Keratinocyte (primary cell): Measurements from ENCODE around the gene CALHM6.

Experiments used
- EZH2 ChIP-seq: IDR thresholded peaks from one replicate; pipeline ENCODE4 v1.6.1; 2012; ENCODE audit warnings: inconsistent platforms, mild to moderate bottlenecking, low read length, moderate library complexity
- TF ChIP-seq, protein P1 (sequence below), 3 experiments: IDR thresholded peaks in 1 of 3; conservative IDR thresholded peaks in 1 of 3; optimal IDR thresholded peaks in 1 of 3; 2 replicates in 2 of 3; 3 replicates in 1 of 3; pipeline versions ENCODE3 to v1.5.1; 2011; ENCODE audit warnings: low read length in 3 of 3, mild to moderate bottlenecking in 3 of 3, moderate library complexity in 2 of 3, control low read depth in 1 of 3, inconsistent platforms in 1 of 3; ENCODE audit not compliant: insufficient read depth in 2 of 3; ENCODE audit errors: extremely low read depth in 1 of 3

DNA sequence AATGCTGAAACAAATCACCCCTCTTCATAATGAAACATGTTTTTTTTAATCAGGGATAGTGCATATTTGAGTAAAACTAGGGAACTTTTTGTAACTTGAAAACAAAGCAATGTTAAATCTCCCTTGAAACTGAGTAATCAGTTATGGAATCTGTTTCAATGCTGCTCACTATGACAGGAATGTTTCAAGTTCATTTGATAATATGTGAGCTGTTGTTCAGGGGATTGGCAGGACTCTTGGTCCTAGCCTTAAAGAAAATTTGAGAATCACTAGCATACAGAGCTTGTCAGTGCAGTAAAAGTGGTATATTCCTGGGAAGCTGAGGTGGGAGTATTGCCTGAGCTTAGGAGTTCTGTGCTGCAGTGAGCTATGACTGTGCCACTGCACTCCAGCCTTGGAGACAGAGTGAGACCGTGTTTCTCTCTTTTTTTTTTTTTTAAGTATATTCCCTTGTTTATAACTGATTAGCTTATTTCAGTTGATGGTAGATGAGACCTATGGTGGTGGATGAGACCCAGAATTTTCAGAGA, 21.6 kb upstream of the CALHM6 start:
- TF ChIP-seq, protein P1, sequence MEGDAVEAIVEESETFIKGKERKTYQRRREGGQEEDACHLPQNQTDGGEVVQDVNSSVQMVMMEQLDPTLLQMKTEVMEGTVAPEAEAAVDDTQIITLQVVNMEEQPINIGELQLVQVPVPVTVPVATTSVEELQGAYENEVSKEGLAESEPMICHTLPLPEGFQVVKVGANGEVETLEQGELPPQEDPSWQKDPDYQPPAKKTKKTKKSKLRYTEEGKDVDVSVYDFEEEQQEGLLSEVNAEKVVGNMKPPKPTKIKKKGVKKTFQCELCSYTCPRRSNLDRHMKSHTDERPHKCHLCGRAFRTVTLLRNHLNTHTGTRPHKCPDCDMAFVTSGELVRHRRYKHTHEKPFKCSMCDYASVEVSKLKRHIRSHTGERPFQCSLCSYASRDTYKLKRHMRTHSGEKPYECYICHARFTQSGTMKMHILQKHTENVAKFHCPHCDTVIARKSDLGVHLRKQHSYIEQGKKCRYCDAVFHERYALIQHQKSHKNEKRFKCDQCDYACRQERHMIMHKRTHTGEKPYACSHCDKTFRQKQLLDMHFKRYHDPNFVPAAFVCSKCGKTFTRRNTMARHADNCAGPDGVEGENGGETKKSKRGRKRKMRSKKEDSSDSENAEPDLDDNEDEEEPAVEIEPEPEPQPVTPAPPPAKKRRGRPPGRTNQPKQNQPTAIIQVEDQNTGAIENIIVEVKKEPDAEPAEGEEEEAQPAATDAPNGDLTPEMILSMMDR (optimal IDR thresholded peaks at IDR 0.05 in 1 of 3, IDR thresholded peaks at IDR 0.05 in 1 of 3, conservative IDR thresholded peaks at IDR 0.05 in 1 of 3; ENCODE audit: extremely low read depth in 1 of 3, insufficient read depth in 2 of 3, low read length in 3 of 3) = no peak
- TF ChIP-seq EZH2 = no peak
